ENCODE data around the gene PTPRG.

- TF ChIP-seq CTCF (conservative IDR thresholded peaks at IDR 0.05), result no peak
- no peak for TF ChIP-seq ZFX (IDR thresholded peaks at IDR 0.05)
Observed at GRCh38 chr3:61806810-61807209, 245.4 kb downstream of the PTPRG start.
